ENCODE data around the gene EDRF1. TPM values are rescaled to one million over a fixed set of nuclear protein-coding genes. Genes with fewer than 3 reads are reported as not detected.

The EDRF1 gene
- total and polyA plus RNA-seq, 2 of the 13 experiments (the other 11 are each of a cell fraction or from before 2014, with no cell fraction given): 16.9 to 26.7 TPM

DNA sequence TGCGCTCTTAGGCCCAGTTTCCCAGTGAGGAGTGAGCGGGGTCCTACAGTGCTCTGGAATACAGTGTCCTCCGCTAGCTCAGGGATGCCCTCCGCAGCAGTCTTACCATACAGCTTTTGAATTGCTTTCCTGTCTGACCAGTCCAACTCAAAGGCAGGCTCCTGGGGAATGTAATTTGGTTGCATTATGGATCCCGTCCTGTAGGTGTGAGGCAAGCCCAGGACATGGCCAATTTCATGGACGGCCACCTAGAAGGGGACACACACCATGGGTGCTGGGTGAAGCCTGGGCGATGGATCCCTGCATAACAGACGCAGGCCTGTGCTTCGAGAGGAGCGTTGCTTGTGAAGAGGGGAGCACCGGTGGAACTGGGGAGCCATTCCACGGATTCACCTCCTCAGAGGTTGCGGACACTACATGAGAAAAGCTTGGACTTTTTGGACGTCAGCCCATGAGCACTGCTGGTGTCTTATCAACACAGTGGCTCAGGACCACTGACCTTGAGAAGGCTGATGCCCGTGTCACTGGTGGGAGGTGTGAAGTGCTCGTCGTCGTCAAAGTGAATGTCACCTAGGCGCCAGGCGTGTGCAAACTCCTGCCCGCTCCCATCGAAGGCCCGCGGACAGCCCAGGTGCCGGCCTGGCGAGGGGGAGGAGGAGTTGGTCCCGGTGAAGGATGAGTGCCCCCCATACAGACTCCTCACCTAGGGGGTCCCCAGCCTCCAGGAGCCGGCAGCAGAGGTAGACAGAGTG lies 52.8 kb downstream of the EDRF1 start:
- ATAC-seq (peak; percentile 63), FAIRE-seq (no peak), DNase-seq (ENCODE audit: low spot score) (no peak)
- no peak overlapping the region for H2AFZ ChIP-seq (ENCODE audit: low read length)
- in situ Hi-C loops (cut with HindIII; ENCODE audit: extremely low pct_ligation_motif_present, low pct_unique_long_range_greater_than_20kb) (no loop called here), intact Hi-C loops (cut with micrococcal nuclease; ENCODE audit: unreplicated experiment) (loop anchor here (10.0 kb wide), 1 partner anchor 53 kb away; the partner anchor contains the start of genes BCCIP and UROS)
- WGBS (ENCODE audit: low lambda C conversion rate): 67% methylated on average over 18 of the region's 28 CpGs
- H3K27me3 ChIP-seq (ENCODE audit: control insufficient read depth in 1 of 2, insufficient read depth in 2 of 2, low read length in 2 of 2): no peaks in the 10 kb centered on the region; a peak in 1 of 5 replicates
- H4K20me1 ChIP-seq (ENCODE audit: insufficient read depth, low read length): no peaks in the 10 kb centered on the region
- no TSS peak for BruUV-seq (replicated peaks)
- H3K9me3 ChIP-seq (ENCODE audit: low read length): no peaks in the 10 kb centered on the region
- no peaks in the 10 kb centered on the region for H3K79me2 ChIP-seq (ENCODE audit: insufficient read depth, low read length)
- no peak overlapping the region for H3K27ac ChIP-seq (ENCODE audit: extremely low read length, insufficient read depth, low read length)
- H3K36me3 ChIP-seq (replicated peaks in 1 of 2; ENCODE audit: control insufficient read depth in 1 of 2, insufficient read depth in 2 of 2, low read length in 2 of 2): no peaks in the 10 kb centered on the region; a peak in 1 of 5 replicates
- peak overlapping the region in 1 of 3 experiments; percentile 20; a peak in 1 of 6 replicates for H3K4me3 ChIP-seq (replicated peaks in 1 of 3; ENCODE audit: insufficient read depth in 1 of 3, low read depth in 2 of 3, low read length in 3 of 3)
- H3K9ac ChIP-seq (ENCODE audit: insufficient read depth, low read depth, low read length): no peak overlapping the region
- H3K4me1 ChIP-seq (ENCODE audit: insufficient read depth, low read length): peaks cover 14% of the 10 kb centered on the region
- ChIA-PET CTCF (ENCODE audit: low intra/inter-chr PET ratio, low total read pairs) (no interaction called here), POLR2A (no interaction called here)
- TF ChIP-seq STAG1 (CRISPR knock-in tag; IDR thresholded peaks at IDR 0.05): 0 out of 2 replicates have a peak, but pooled peaks have one; percentile 5
- TF ChIP-seq, protein P1, sequence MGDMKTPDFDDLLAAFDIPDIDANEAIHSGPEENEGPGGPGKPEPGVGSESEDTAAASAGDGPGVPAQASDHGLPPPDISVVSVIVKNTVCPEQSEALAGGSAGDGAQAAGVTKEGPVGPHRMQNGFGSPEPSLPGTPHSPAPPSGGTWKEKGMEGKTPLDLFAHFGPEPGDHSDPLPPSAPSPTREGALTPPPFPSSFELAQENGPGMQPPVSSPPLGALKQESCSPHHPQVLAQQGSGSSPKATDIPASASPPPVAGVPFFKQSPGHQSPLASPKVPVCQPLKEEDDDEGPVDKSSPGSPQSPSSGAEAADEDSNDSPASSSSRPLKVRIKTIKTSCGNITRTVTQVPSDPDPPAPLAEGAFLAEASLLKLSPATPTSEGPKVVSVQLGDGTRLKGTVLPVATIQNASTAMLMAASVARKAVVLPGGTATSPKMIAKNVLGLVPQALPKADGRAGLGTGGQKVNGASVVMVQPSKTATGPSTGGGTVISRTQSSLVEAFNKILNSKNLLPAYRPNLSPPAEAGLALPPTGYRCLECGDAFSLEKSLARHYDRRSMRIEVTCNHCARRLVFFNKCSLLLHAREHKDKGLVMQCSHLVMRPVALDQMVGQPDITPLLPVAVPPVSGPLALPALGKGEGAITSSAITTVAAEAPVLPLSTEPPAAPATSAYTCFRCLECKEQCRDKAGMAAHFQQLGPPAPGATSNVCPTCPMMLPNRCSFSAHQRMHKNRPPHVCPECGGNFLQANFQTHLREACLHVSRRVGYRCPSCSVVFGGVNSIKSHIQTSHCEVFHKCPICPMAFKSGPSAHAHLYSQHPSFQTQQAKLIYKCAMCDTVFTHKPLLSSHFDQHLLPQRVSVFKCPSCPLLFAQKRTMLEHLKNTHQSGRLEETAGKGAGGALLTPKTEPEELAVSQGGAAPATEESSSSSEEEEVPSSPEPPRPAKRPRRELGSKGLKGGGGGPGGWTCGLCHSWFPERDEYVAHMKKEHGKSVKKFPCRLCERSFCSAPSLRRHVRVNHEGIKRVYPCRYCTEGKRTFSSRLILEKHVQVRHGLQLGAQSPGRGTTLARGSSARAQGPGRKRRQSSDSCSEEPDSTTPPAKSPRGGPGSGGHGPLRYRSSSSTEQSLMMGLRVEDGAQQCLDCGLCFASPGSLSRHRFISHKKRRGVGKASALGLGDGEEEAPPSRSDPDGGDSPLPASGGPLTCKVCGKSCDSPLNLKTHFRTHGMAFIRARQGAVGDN (CRISPR knock-in tag; IDR thresholded peaks at IDR 0.05): peak; percentile 16; the same call in 1 of the 2 replicates
- no peak for TF ChIP-seq ZNF136 (CRISPR knock-in tag; IDR thresholded peaks at IDR 0.05; ENCODE audit: low read depth)
- H3K4me2 ChIP-seq (ENCODE audit: low read depth, low read length): peak overlapping the region; percentile 36; the same call in 1 of the 2 replicates

All from HepG2 (cell line).